HG03280 (cell line): ENCODE results near the gene WDR91.
"Not testable (repeated sequence)": the region's sequence is repeated elsewhere in the genome, so short reads cannot be mapped to it uniquely, and the experiment has no call there.

Experiments
- ATAC-seq: cut with Tn5 transposase; IDR thresholded peaks from one replicate; pipeline ENCODE4 v1.9.1; 2021; ENCODE audit warnings: mild to moderate bottlenecking, moderate library complexity; ENCODE audit not compliant: unreplicated experiment

Gene WDR91

DNA sequence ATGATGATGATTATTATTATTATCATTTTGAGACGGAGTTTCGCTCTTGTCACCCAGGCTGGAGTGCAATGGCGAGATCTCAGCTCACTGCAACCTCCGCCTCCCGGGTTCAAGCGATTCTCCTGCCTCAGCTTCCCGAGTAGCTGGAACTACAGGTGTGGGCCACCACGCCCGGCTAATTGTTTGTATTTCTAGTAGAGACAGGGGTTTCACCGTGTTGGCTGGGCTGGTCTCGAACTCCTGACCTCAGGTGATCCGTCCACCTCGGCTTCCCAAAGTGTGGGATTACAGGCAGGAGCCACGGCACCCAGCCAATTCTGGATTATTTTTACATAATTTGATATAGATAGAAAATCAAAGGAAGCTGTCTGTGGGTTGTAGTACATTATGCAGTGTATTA lies 22.8 kb upstream of the WDR91 start:
- not testable (repeated sequence) for ATAC-seq

DNA sequence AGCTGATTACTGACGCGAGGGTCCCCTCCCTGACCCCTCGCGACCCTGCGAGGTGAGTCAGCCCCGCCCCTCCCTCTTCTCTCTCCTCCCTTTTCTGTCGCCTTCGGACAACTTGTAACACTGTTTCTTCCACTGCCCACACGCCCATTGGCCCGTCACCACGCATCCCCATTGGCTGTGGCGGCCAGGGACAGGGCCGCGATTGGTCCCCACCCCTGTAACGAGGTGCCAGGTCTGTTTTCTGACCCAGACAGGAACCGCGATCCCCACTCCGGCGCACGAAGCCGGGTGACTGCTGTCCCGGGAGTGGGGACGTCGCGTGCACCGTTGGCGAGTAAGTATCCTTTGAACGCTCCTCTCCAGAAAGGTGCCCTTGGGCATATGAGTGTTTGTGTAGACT lies 22.2 kb upstream of the WDR91 start, which contains the start of gene STRA8:
Gene STRA8, plus strand, starts transcription at position 269 of the 400 bp plus-strand sequence. CDS start 6,687 bp downstream, outside the sequence.
- ATAC-seq, result no peak

DNA sequence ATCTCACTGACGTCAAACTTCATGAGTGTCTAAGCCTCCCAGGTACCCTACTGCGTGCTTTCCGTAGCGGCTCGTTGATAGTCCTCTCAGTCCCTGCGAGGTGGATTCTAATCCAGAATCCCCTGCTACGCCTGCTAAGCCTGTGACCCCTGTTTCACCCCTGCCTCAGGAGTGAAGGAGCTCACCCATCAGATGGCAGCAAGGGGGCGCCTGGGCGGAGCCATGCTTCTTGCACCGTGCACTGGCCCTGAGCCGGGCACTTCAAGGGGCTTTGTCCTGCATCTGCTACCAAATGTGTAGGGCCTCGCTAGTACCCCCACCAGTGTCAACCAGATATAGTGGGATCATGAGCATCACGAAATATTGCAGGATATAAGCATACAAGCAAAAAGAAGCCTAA lies 21.4 kb upstream of the WDR91 start:
- no peak for ATAC-seq

DNA sequence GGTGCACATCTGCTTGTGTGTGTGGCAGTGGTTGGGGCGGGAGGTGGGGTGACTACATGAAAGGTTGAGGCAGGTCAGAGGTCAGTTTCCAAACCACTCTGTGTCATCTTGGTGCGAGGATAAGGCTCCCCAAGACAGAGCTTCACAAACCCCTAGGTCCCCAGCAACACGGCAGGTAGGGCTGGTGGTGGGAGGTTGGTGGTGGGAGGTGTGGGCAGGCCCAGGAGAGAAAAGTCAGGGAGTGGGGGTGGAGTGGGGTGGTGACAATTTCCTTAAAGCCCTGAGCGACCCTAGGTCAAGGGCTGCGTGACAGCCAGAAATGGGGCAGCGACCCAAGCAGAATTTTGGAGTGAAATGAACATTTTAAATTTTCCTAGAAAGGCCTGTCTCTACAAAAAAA lies 20.8 kb upstream of the WDR91 start:
- ATAC-seq, result no peak

DNA sequence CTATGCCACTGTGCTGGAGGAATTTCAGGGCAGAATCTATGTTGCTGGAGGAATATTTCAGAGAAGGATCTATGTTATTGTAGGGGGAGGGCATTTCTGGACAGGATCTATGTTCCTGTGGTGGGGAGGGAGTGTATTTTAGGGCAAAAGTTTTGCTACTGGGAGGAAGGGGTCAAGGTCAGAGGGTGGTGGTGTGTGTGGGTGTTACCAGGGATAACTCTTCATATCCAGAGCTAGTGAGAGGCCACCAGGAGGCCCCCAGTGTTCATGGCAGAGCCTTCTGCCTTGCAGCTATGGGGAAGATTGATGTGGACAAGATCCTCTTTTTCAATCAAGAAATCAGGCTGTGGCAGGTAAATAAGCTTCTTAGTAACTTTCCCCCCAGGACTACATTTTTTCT lies 20.4 kb upstream of the WDR91 start:
- no peak for ATAC-seq

DNA sequence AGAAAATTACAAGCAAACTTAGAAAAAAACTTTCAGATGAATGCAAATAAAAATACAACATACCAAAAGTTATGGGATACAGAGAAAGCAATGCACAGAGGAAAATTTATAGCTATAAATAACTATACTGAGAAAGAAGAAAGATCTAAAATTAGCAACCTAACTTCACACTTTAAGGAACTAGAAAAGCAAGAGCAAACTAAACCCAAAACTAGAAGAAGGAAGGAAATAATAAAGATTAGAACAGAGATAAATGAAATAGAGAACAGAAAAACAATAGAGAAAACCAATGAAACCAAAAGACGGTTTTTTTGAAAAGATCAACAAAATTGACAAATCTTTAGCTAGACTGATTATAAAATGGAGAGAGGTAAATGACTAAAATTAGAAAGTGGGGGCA lies 12.7 kb upstream of the WDR91 start:
- no peak for ATAC-seq

DNA sequence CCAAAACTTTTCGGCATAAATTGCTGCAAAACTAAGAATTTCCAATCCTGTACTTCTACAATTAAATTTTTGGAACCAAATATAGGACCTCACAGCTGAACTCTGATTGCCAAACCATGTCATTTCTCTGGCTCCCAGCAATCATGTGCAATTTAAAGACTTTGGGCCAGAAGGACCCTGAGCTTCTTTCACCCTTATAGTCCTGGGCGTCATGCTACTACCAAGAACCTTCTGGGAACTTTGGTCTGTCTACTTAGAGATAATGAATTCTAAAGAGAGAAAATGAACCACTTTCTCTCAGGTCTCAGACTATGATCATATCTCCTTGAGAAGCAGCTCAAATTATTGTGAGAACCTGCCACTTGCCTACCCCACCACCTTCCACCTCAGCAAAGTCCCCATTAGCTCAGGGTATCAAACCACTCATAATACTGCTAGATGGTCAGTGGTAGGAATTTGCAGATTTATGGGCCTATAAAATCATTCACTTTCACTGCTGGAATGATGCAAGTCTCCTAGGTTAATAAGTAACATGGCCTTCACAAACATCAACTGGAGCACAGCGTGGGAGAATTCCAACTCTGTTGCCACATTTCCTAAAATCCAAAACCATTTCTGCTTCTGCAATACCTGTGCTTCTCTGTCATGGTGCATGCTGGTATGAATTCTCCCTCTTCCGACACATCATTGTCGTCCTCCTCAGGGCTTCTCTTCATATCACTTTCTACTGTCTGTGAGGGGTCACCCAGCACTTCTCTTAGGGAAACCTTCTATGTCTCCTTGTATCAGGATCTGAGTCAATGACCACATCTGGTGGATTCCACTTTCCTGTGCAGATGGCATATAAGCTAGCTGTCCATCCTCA lies 6.6 kb upstream of the WDR91 start:
- no peak for ATAC-seq

DNA sequence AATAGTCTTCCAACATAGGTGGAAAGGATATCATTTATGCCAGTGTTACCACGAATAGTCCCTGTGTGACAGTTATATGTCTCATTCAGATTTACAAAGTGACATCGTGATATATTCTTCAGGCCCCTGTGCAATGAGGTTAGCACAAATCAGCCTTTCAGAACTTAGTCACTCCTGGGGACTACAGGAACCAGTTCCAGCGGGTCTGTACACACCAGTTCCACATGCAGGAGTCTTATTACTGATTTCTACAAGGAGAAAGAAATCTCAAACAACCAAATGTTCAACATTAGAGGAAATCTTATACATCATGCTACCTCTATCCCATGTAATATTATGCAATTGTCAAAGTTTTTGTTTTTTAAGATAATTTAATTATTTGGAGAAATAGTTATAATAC lies 4.4 kb upstream of the WDR91 start:
- ATAC-seq, result no peak

DNA sequence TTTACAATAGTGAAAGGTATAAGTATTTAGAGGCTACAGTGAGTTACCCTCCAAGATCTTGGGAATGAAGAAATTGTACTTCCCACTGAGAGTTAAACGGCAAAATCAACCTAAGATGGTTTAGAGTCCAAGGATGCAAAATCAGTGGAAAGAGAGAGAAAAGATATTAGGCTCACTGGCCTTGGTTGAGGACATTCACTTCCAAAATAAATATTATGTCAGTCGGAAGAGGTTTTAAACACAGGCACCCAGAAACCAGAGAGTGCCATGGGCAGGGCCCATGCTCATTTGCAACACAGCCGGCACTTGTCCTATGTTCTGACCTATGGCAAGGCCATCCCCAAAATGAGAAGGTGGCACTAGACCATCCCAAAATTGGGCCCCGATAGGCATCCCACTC lies 3.9 kb upstream of the WDR91 start:
- no peak for ATAC-seq

DNA sequence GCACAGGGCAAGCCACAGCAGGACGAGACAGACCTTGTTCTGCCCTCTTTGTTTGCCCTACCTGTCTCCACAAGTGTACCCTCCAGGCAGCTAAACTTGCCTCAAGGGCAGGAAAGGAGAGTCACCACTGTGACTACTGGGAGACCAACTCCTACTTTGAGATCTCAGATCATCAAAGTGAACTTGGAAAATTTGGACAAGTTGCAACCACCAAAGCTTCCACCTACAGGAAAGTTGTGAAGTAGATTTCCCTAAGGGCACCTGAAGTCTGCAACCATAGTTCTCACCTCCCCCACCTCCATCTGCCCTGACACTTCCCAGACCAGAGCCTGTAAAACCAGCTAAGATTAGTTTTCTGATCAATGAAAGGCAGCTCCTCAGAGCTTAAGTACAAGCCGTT lies 2.5 kb upstream of the WDR91 start:
- no peak for ATAC-seq

DNA sequence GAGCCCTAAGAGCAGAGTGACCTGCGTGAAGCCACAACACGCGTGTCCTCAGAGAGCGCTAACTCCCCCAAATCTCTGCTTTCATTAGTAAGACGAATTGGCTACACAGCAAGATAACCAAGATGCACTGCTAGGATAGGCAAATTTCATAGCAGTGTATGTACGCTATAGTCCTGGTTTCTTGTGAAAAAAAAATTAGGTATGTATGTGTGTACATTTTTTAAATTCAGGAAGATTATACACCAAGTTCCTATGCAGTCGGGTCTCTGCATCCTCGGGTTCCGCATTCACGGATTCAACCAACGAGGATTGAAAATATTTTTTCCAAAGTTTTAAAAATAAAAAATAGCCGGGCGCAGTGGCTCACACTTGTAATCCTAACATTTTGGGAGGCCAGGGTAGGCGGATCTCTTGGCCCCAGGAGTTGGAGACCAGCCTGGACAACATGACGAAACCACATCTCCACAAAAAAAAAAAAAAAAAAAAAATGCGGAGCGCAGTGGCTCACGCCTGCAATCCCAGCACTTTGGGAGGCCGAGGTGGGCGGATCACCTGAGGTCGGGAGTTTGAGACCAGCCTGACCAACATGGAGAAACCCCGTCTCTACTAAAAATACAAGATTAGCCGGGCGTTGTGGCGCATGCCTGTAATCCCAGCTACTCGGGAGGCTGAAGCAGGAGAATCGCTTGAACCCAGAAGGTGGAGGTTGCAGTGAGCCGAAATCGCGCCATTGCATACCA lies 790 bp upstream of the WDR91 start:
- ATAC-seq, result not testable (repeated sequence)

DNA sequence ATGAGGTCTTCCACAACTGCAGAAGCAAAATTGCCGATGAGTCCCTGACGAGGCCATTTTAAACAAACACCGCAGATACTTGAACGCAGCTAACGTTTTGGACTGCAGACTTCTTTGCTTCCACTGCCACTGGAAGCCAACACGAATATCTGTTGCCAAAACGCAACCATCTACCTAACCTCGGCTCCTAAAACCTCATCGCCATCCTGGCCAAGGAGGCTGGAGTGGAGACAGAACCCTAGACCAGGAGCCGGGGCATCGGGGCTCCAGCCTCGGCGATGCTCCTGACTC lies 493 bp downstream of the WDR91 start:
- no peak for ATAC-seq

DNA sequence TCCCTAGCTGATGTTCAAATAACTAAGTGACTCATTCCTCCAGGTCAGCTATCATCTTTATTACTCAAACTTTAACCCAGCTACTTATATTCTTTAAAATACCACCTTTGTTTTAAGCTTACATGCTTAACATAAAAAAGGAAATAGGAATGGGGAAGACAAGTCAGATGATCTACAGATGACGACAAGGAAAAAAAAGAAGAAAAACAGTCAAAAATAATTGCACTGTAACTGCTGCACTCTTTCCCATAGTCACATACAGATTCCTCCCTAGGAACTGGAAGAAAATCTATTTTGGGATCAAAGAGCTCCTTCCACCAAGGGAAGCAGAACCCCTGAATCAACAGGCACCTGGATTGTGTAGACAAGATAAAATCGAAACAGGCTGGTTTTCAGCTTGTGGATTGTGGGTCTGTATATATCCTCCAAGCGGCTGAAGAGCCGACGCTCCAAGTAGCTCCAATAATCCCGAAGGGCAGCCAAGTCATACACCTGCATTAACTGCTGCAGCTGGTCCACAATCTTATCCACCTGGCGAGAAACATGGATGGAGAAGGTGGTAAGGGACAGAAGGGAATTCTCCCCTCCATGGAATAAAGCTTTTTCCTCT lies 2.0 kb downstream of the WDR91 start:
- no peak for ATAC-seq

DNA sequence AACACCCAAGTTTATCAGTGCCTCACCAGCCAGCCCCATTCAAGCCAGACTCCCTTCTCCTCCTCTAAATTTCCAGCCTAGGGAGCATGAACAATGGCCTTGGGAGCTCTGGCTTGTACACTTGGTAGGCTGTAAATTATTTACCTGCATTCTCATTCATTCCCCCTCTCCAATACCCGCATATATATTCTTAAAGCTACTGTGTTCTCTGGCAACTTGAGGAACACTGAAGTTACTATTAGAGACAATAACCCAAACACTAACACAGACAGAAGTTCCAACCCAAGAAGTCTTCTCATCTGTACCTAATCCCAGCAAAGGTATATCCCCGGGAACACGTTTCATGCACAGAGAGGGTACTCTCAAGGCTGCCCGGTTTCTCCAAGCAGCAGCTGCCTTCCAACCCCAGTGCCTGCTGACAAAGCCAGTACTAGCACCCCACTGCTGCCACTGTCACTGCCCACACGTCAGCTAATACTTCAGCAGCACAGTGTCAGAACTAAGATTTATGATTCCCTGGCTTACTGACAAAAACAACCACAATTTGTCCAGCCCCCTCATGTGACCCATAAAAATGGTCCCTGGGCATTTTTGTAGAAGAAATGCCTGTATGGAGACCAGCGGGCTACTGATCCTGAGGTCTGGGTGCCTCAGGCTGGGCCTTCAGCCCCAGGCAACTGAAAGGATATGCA lies 3.1 kb downstream of the WDR91 start:
- no peak for ATAC-seq

DNA sequence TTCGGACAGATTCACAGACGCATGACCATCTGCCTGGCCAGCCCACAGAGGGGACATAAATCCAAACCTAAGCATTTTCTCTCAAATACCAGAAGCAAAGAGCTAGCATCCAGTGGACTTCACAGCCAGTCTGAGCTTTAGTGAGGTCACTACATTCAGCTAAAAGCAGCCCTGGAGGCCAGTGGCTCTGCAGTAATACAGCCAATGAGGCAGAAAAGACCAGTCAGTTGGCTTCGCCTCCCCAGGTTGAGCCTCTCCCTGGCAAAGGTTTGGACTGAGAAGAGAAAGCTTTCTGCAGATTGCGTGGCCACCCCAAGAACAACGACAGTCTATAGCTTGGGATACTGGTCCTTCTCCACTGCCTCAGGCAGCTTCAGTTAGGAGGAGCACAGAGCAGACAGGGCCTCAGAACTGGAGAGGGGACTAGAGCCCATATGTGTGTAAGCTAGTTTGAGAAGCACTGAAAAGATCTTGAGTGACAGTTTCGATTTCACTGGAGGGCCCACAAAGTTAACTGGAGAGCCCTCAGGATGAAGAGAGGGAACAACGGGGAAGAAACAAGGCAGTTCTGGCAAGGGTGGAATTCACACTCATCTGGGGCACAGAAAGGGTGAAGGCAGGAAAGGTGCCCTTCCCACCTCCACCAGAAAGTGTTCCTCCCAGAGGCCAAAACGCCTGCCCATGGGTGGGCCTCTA lies 3.8 kb downstream of the WDR91 start:
- no peak for ATAC-seq

DNA sequence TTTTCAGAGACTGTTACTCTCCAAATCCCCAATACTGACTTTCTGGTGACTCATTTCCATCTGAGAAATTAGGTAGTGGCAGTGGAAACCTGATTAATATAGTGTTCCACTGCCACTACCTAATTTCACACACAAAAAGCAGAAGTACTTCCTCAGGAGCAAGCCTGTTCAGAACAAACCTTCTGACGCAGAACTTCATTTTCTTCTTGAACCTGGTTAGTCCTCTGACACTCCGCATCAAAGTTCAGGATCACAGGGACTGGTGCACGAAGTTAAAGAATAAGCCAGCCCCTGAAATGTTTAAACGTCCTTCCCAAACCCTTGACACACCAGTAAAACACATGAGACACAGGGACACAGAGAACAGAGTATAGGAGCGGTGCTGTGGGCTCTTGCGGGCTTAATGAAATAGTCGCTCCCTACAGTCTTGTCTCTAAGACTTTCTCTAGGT lies 4.4 kb downstream of the WDR91 start:
- no peak for ATAC-seq

DNA sequence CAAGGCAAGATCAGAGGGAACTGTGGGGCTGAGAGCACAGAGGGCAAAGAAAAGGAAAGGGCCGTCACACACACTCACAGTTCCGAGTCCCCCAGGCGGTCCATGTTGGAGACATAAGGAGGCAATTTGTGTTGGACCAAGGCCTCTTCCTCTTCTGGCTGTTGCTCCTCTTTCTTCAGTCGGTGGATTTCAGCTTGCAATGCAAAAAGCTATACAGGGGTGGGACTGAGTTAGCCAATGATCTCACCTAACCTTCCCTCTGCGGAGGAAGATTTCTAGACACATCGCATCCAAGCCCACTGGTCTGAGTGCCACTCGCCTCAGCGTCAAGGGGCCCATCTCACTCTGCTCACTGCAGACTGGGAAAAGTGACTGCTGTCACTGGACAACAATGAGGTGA lies 5.5 kb downstream of the WDR91 start:
- ATAC-seq, result no peak

DNA sequence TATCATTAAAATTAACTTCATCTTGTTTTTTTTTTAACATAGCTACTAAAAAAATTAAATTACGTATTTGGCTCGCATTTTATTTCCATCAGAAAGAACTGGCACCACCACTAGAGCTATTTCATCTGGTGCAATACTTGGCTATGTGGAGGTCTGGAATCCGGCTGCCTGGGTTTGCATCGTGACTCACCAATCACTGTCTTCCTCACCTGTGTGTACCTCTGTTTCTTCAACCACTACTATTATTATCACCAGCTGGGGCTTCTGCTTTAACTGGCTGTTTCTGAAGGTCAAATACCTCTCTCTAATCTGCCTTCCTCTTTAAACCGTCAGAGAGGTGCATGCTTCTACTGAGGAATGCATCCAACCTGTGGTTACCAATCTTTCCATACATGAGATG lies 6.5 kb downstream of the WDR91 start:
- ATAC-seq, result no peak

DNA sequence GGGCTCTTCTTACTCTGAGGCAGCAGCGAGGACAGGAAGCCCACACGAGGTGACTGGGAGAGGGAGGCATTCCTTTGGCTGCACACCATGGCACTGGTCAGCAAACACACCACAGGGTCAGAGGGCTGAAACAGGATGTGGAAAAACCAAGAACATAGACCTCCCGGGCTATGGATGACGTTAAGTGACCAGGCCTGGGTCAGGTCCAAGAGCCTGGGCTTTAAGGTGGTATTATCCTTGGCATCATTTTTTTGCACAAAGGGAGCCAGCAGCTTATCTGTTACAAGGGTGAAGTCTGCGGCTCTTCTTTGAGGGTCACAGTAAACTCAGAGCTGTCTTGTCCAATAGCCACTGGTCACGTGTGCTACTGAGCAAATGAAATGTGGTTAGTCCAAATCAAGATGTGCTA lies 7.0 kb downstream of the WDR91 start:
- no peak for ATAC-seq

DNA sequence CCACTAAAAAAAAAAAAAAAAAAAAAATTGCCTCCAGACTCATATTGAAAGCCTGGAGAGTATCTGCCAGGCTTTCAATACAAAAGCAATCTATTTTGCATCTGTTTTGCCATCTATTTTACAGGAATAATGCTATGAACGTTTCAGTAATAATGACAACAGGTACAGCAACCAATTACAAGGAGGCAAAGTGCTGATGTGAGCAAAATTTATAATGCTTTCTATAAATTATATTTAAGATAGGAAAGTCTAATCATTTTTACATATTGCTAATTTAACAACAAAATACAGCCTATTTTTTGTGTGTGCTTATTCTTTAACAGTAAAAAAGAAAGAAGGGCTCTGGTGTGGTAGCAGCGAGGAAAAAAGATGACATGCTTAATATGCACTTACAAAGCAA lies 10.0 kb downstream of the WDR91 start:
- no peak for ATAC-seq

DNA sequence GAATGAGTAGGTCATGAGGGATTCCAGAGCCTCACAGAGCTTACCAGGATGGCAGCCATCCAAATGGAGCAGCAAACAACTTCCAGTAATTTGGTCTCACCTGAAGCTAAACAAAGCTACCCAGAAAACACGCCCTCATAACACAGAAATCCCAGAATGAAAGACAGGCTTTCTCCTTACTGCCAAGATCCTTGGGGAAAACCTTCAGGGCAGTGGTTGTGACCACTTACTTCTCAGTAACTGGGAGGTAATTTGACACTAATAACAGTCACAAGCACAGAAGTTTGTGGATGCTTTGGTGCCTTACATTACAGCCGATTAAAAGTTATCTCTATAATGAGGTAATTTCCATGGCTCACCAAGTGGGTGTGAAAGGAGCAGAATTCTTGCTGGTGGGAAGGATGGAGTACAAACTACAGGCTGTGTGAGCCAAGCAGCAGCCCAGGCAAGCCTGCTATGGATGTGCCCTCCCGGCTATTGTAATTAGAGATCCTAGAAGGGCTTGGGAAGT lies 10.4 kb downstream of the WDR91 start:
- no peak for ATAC-seq
